ENCODE data around the gene SCARF1. TPM values are rescaled to one million over a fixed set of nuclear protein-coding genes. Genes with fewer than 3 reads are reported as not detected.
"Not testable (repeated sequence)": the region's sequence is repeated elsewhere in the genome, so short reads cannot be mapped to it uniquely, and the experiment has no call there.

The SCARF1 gene
- total RNA-seq, 2 experiments from 2014 or later, result 0.19 to 0.29 TPM

DNA sequence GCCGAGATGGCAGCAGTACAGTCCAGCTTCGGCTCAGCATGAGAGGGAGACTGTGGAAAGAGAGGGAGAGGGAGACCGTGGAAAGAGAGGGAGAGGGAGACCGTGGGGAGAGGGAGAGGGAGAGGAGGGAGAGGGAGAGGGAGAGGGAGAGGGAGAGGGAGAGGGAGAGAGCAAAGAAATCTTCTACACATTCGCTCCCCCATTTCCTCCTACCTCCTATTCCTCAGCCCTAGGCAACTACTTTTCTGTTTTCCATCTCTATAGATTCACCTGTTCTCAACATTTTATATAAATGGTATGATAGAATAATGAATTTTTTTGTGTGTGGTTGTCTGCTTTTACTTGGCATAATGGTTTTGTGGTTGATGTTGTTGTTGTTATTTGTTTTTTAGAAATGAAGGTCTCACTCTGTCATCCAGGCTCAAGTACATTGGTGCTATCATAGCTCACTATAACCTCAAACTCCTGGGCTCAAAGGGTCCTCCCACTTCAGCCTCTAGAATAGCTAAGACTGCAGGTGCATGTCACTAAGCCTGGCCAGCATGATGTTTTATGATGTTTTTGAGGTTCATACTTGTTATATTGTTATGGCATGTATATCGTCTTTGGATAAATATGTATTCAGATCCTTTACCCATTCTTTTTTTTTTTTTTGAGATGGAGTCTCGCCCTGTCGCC is 45.2 kb upstream of the SCARF1 start:
- no TSS peak for BruUV-seq (replicated peaks)
- no peak for DNase-seq (ENCODE audit: low spot score)
- H3K4me3 ChIP-seq (ENCODE audit: low read depth, low read length, poor library complexity, severe bottlenecking), result no peak overlapping the region
- TF ChIP-seq CTCF (conservative IDR thresholded peaks at IDR 0.05; ENCODE audit: low read length), result no peak
- TF ChIP-seq EZH2phosphoT487 (IDR thresholded peaks at IDR 0.05; ENCODE audit: borderline replicate concordance, low read depth, low read length), result no peak
- no peaks in the 10 kb centered on the region for H3K79me2 ChIP-seq (ENCODE audit: insufficient read depth, low read depth, low read length)
- H3K4me2 ChIP-seq (ENCODE audit: low read length), result no peak overlapping the region
- no peaks in the 10 kb centered on the region for H3K4me1 ChIP-seq (ENCODE audit: insufficient read depth, low read length, poor library complexity, severe bottlenecking)
- no peaks in the 10 kb centered on the region for H3K9me2 ChIP-seq (ENCODE audit: insufficient read depth, low read length)
- no peak overlapping the region for H2AFZ ChIP-seq (ENCODE audit: low read length)
- no peaks in the 10 kb centered on the region for H3K9me3 ChIP-seq (ENCODE audit: low read length)
- H3K27ac ChIP-seq (ENCODE audit: low read depth, low read length, poor library complexity, severe bottlenecking), result no peak overlapping the region
- no peaks in the 10 kb centered on the region for H3K36me3 ChIP-seq (ENCODE audit: insufficient read depth, low read length)
- POLR2A ChIA-PET, result no interaction called here
- intact Hi-C loops (cut with micrococcal nuclease; ENCODE audit: unreplicated experiment), result no loop called here
- CTCF ChIA-PET (ENCODE audit: unreplicated experiment), result no interaction called here
- no peaks in the 10 kb centered on the region for H4K20me1 ChIP-seq (ENCODE audit: insufficient read depth, low read length)

GRCh38 chr17:1688405-1688804 is 42.9 kb upstream of the SCARF1 start:
- peaks cover 12% of the 10 kb centered on the region for H3K79me2 ChIP-seq (ENCODE audit: insufficient read depth, low read depth, low read length)
- H3K36me3 ChIP-seq (ENCODE audit: insufficient read depth, low read length); POLR2A ChIA-PET; BruUV-seq (replicated peaks); H3K4me2 ChIP-seq (ENCODE audit: low read length); H3K4me1 ChIP-seq (ENCODE audit: insufficient read depth, low read length, poor library complexity, severe bottlenecking); intact Hi-C loops (cut with micrococcal nuclease; ENCODE audit: unreplicated experiment); H2AFZ ChIP-seq (ENCODE audit: low read length); DNase-seq (ENCODE audit: low spot score); H3K9me3 ChIP-seq (ENCODE audit: low read length); H3K4me3 ChIP-seq (ENCODE audit: low read depth, low read length, poor library complexity, severe bottlenecking); H4K20me1 ChIP-seq (ENCODE audit: insufficient read depth, low read length); H3K9me2 ChIP-seq (ENCODE audit: insufficient read depth, low read length); CTCF ChIA-PET (ENCODE audit: unreplicated experiment); H3K27ac ChIP-seq (ENCODE audit: low read depth, low read length, poor library complexity, severe bottlenecking): not testable (repeated sequence)

GRCh38 chr17:1686086-1686485 is 40.6 kb upstream of the SCARF1 start:
- no peak for TF ChIP-seq EZH2phosphoT487 (IDR thresholded peaks at IDR 0.05; ENCODE audit: borderline replicate concordance, low read depth, low read length)
- no peak for TF ChIP-seq CTCF (conservative IDR thresholded peaks at IDR 0.05; ENCODE audit: low read length)
- CTCF ChIA-PET (ENCODE audit: unreplicated experiment), result no interaction called here

More at GRCh38 chr17:1686086-1686485, 40.6 kb upstream of the SCARF1 start:
- Histone ChIP-seq H4K20me1 (ENCODE audit: insufficient read depth, low read length) (peaks cover 16% of the 10 kb centered on the region), H3K4me2 (ENCODE audit: low read length) (no peak overlapping the region), H3K9me3 (ENCODE audit: low read length) (no peaks in the 10 kb centered on the region), H2AFZ (ENCODE audit: low read length) (no peak overlapping the region), H3K4me1 (ENCODE audit: insufficient read depth, low read length, poor library complexity, severe bottlenecking) (peaks cover 12% of the 10 kb centered on the region), H3K36me3 (ENCODE audit: insufficient read depth, low read length) (peaks cover 26% of the 10 kb centered on the region), H3K4me3 (ENCODE audit: low read depth, low read length, poor library complexity, severe bottlenecking) (no peak overlapping the region), H3K9me2 (ENCODE audit: insufficient read depth, low read length) (no peaks in the 10 kb centered on the region), H3K79me2 (ENCODE audit: insufficient read depth, low read depth, low read length) (peaks cover 30% of the 10 kb centered on the region), H3K27ac (ENCODE audit: low read depth, low read length, poor library complexity, severe bottlenecking) (no peak overlapping the region)
- DNase-seq (ENCODE audit: low spot score), result no peak
- BruUV-seq (replicated peaks), result no TSS peak
- intact Hi-C loops (cut with micrococcal nuclease; ENCODE audit: unreplicated experiment), result no loop called here
- POLR2A ChIA-PET, result no interaction called here

All from OCI-LY7 (cell line).